ENCODE data around the gene TRIOBP.

TRIOBP gene

DNA sequence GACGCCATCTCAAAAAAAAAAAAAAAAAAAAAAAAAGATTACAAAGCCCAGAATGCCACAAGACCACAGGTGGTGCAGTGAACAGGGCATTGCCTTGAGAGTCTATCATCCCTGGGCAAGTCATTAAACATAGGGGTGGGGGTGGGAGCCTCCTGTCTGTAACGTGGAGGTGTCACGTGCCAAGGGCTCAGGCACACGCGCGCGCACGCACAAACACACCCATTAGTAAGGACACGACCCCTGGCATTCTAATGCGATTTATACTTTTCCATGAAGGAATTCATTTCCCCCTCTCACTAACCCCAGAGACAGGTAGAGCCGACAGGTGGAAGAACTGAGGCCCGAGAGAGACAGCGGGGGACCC is 105.1 kb downstream of the TRIOBP start:
- Histone ChIP-seq H3K27me3 (ENCODE audit: low read depth, low read length) (peaks cover 17% of the 10 kb centered on the region), H4K20me1 (ENCODE audit: insufficient read depth, low read length) (no peaks in the 10 kb centered on the region), H3K9me3 (ENCODE audit: insufficient read depth, low read length) (no peaks in the 10 kb centered on the region), H3K27ac (ENCODE audit: low read length) (no peak overlapping the region), H3K36me3 (replicated peaks; ENCODE audit: low read depth, low read length) (no peaks in the 10 kb centered on the region), H3K4me3 (ENCODE audit: low read length) (no peak overlapping the region), H2AFZ (ENCODE audit: low read depth, low read length) (no peak overlapping the region), H3K79me2 (ENCODE audit: low read length) (no peaks in the 10 kb centered on the region), H3K4me2 (ENCODE audit: low read length) (no peak overlapping the region), H3K9ac (ENCODE audit: low read length) (no peak overlapping the region), H3K4me1 (ENCODE audit: low read length) (peaks cover 14% of the 10 kb centered on the region)
- TF ChIP-seq EZH2phosphoT487 (IDR thresholded peaks at IDR 0.05; ENCODE audit: low read depth), result no peak
- TF ChIP-seq, protein P1, sequence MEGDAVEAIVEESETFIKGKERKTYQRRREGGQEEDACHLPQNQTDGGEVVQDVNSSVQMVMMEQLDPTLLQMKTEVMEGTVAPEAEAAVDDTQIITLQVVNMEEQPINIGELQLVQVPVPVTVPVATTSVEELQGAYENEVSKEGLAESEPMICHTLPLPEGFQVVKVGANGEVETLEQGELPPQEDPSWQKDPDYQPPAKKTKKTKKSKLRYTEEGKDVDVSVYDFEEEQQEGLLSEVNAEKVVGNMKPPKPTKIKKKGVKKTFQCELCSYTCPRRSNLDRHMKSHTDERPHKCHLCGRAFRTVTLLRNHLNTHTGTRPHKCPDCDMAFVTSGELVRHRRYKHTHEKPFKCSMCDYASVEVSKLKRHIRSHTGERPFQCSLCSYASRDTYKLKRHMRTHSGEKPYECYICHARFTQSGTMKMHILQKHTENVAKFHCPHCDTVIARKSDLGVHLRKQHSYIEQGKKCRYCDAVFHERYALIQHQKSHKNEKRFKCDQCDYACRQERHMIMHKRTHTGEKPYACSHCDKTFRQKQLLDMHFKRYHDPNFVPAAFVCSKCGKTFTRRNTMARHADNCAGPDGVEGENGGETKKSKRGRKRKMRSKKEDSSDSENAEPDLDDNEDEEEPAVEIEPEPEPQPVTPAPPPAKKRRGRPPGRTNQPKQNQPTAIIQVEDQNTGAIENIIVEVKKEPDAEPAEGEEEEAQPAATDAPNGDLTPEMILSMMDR (IDR thresholded peaks at IDR 0.05; ENCODE audit: low read depth, low read length), result no peak

DNA sequence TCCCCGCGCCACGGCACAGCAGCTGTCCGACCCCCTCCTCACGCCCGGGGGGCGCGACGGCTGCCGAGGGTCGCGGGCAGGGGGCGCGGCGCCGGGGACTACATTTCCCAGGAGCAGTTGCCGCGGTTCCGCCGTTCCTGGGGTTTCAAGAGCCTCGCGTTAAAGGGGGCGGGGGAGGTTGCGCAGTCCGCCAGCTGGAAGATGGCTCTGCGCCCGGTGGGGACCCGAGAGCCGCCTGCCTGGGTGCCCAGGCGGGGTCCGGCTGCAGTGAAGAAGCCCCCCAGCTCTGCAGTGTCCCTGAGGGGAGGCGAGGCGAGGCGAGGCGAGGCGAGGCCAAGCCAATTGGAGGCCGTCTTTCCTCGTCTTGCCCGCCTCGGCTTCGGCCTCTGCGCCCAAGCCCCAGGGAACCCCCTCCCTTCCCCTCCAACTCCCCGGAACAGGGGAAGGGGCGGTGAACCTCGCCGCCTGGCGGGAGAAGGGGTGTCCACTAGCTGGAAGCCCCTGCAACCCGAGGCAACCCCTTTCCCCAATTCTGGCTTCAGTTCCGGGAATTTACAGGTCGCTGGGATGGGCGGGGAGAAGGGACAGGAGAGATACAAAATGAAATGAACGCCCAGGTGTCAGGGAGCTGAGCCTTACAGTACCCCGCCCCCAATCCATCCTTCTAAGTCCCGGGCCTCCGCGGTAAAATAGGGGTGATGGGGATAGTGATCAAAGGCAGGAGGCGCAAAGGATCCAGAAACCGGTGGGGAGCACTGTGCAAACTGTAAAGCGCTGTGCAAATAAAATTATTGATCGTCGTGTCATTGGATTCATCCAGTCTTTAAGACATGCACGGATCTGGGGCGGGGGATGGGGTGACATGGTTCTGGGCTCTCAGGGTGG is 105.7 kb downstream of the TRIOBP start:
- Histone ChIP-seq H3K4me1 (ENCODE audit: low read length) (peaks cover 14% of the 10 kb centered on the region), H3K36me3 (replicated peaks; ENCODE audit: low read depth, low read length) (no peaks in the 10 kb centered on the region), H3K4me2 (ENCODE audit: low read length) (no peak overlapping the region), H2AFZ (ENCODE audit: low read depth, low read length) (no peak overlapping the region), H3K27ac (ENCODE audit: low read length) (no peak overlapping the region), H4K20me1 (ENCODE audit: insufficient read depth, low read length) (no peaks in the 10 kb centered on the region), H3K9me3 (ENCODE audit: insufficient read depth, low read length) (no peaks in the 10 kb centered on the region), H3K4me3 (ENCODE audit: low read length) (no peak overlapping the region), H3K9ac (ENCODE audit: low read length) (no peak overlapping the region), H3K79me2 (ENCODE audit: low read length) (no peaks in the 10 kb centered on the region), H3K27me3 (ENCODE audit: low read depth, low read length) (peaks cover 18% of the 10 kb centered on the region)
- TF ChIP-seq EZH2phosphoT487 (IDR thresholded peaks at IDR 0.05; ENCODE audit: low read depth), result no peak
- TF ChIP-seq, protein P1 (IDR thresholded peaks at IDR 0.05; ENCODE audit: low read depth, low read length), result no peak

DNA sequence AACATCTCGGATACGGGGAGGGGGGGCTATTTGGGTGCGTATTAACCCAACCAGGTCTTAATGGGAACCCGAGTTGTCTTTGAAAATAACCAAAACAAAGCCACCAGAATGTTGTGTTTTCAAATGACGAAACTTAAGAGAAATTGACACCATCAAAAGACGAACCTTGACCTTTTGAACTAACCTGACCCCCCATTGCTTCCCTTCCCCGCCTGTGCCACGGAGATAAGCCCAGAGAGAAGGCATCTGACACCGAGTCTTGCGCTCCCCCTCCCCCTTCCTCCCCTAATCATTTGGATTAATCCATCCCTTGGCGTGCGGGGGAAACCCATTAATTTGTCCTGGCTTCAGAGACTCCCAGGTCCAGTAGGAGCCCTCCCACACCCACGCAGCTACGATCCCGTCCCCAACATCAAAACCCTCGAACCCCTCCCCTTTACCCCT is 106.4 kb downstream of the TRIOBP start:
- Histone ChIP-seq H4K20me1 (ENCODE audit: insufficient read depth, low read length) (no peaks in the 10 kb centered on the region), H3K27ac (ENCODE audit: low read length) (no peak overlapping the region), H3K79me2 (ENCODE audit: low read length) (no peaks in the 10 kb centered on the region), H3K4me2 (ENCODE audit: low read length) (no peak overlapping the region), H2AFZ (ENCODE audit: low read depth, low read length) (no peak overlapping the region), H3K9ac (ENCODE audit: low read length) (no peak overlapping the region), H3K4me3 (ENCODE audit: low read length) (no peak overlapping the region), H3K9me3 (ENCODE audit: insufficient read depth, low read length) (no peaks in the 10 kb centered on the region), H3K4me1 (ENCODE audit: low read length) (peaks cover 8% of the 10 kb centered on the region), H3K27me3 (ENCODE audit: low read depth, low read length) (peaks cover 18% of the 10 kb centered on the region), H3K36me3 (replicated peaks; ENCODE audit: low read depth, low read length) (no peaks in the 10 kb centered on the region)
- no peak for TF ChIP-seq EZH2phosphoT487 (IDR thresholded peaks at IDR 0.05; ENCODE audit: low read depth)

DNA sequence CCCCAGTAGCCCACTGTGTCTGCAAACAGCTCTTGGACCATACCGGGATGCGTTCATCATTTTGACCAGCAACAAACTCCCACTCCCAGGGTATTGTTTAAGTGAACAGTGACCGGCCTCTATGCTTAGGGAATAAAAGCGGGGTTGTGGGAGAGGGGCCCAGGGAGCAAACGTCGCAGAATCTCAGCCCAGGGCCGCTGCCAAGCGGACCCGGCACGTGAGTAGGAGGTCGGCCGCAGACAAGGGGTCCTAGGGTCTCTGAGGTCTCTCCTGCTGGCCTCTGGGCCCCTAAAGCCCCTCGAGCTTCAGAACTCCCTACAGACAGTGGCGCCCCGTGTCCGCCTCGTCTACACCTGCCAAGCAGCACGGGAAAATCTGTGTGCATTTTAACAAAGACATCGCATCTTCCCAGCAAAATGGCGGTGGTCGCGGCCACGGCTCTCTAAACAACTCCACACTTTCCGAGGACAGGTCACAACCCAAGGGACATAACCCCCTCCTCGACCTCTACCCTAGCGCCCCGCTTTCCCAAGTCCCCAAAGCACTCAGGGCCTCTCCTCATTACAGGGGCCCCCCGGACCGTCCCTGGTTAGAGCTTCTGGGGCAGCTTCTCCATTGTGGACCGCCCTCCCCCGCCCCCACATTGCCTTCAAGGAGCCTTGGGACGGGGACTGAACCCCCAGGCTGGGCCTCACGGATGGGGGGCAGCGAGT is 106.9 kb downstream of the TRIOBP start:
- H3K27me3 ChIP-seq (ENCODE audit: low read depth, low read length), result peaks cover 18% of the 10 kb centered on the region
- H3K9me3 ChIP-seq (ENCODE audit: insufficient read depth, low read length), result no peaks in the 10 kb centered on the region
- TF ChIP-seq, protein P1 (IDR thresholded peaks at IDR 0.05; ENCODE audit: low read depth, low read length), result no peak
- no peak for TF ChIP-seq EZH2phosphoT487 (IDR thresholded peaks at IDR 0.05; ENCODE audit: low read depth)
- no peak overlapping the region for H2AFZ ChIP-seq (ENCODE audit: low read depth, low read length)
- no peak overlapping the region for H3K27ac ChIP-seq (ENCODE audit: low read length)
- H3K36me3 ChIP-seq (replicated peaks; ENCODE audit: low read depth, low read length), result no peaks in the 10 kb centered on the region
- peaks cover 9% of the 10 kb centered on the region; the same call in 1 of the 2 replicates for H3K4me1 ChIP-seq (ENCODE audit: low read length)
- no peaks in the 10 kb centered on the region for H3K79me2 ChIP-seq (ENCODE audit: low read length)
- no peak overlapping the region for H3K9ac ChIP-seq (ENCODE audit: low read length)
- no peak overlapping the region for H3K4me2 ChIP-seq (ENCODE audit: low read length)
- H3K4me3 ChIP-seq (ENCODE audit: low read length), result no peak overlapping the region
- no peaks in the 10 kb centered on the region for H4K20me1 ChIP-seq (ENCODE audit: insufficient read depth, low read length)
